SU-DHL-6 (cell line): ENCODE measurements around the gene ANAPC4.

Source experiments
- H2AFZ ChIP-seq: fragments of 200-600 bp; sonication (generic); 2 replicates; pipeline ENCODE4 v1.6.1; 2014; ENCODE audit warnings: low read depth, mild to moderate bottlenecking, moderate library complexity, mixed read lengths, antibody characterized with exemption, low read length; ENCODE audit not compliant: severe bottlenecking
- H3F3A ChIP-seq: fragments of 200-600 bp; shearing (Covaris generic); 2 replicates; pipeline ENCODE4 v1.6.0; 2016; ENCODE audit warnings: antibody characterized with exemption, mild to moderate bottlenecking; ENCODE audit not compliant: insufficient read depth
- H3K27ac ChIP-seq: fragments of 200-600 bp; sonication (generic); 2 replicates; pipeline ENCODE4 v1.5.1; 2016; ENCODE audit warnings: low read depth, mild to moderate bottlenecking, low read length, moderate library complexity, mixed read lengths
- H3K27me3 ChIP-seq: fragments of 200-600 bp; sonication (generic), shearing (Covaris generic); 2 replicates; pipeline ENCODE4 v1.6.0; 2014; ENCODE audit warnings: mild to moderate bottlenecking, low read length
- H3K36me3 ChIP-seq: fragments of 200-600 bp; sonication (generic); 2 replicates; pipeline ENCODE4 v1.6.1; 2014; ENCODE audit warnings: mild to moderate bottlenecking, low read length, mixed read lengths
- H3K4me2 ChIP-seq: fragments of 300-600, 200-600 bp; shearing (Covaris generic), sonication (generic); 2 replicates; pipeline ENCODE4 v1.6.0; 2014; ENCODE audit warnings: low read length, low read depth, mild to moderate bottlenecking; ENCODE audit not compliant: poor library complexity, severe bottlenecking
- H3K4me3 ChIP-seq: fragments of 200-600 bp; sonication (generic); 2 replicates; pipeline ENCODE4 v1.5.1; 2014; ENCODE audit warnings: antibody characterized with exemption, low read length, mild to moderate bottlenecking, mixed read lengths; ENCODE audit not compliant: insufficient read depth, poor library complexity, severe bottlenecking
- H3K79me2 ChIP-seq: fragments of 200-600 bp; sonication (generic); 2 replicates; pipeline ENCODE4 v1.6.1; 2014; ENCODE audit warnings: mild to moderate bottlenecking, low read length, moderate library complexity; ENCODE audit not compliant: insufficient read depth
- H3K9ac ChIP-seq: fragments of 200-600 bp; sonication (generic); 2 replicates; pipeline ENCODE4 v1.7.0; 2014; ENCODE audit warnings: mild to moderate bottlenecking, low read length
- H3K9me2 ChIP-seq: fragments of 200-600 bp; sonication (generic); replicated peaks from 2 replicates; pipeline ENCODE4 v1.6.1; 2014; ENCODE audit warnings: low read length; ENCODE audit not compliant: insufficient read depth
- H3K9me3 ChIP-seq: fragments of 200-600 bp; sonication (generic); 2 replicates; pipeline ENCODE4 v1.6.1; 2014; ENCODE audit warnings: low read length, mixed read lengths; ENCODE audit not compliant: insufficient read depth
- H4K20me1 ChIP-seq: fragments of 200-600 bp; sonication (generic); 2 replicates; pipeline ENCODE4 v1.6.1; 2014; ENCODE audit warnings: low read depth, mild to moderate bottlenecking, antibody characterized with exemption, low read length, moderate library complexity, mixed read lengths
- EZH2phosphoT487 ChIP-seq: fragments of 200-600 bp; sonication (generic), shearing (Covaris generic); conservative IDR thresholded peaks from 2 replicates; pipeline ENCODE4 v1.6.1; 2018; ENCODE audit warnings: mild to moderate bottlenecking, antibody characterized with exemption, low read length, moderate library complexity, mixed read lengths
- TF ChIP-seq, protein P1 (sequence below): fragments of 200-600 bp; sonication (generic); IDR thresholded peaks from one replicate; pipeline ENCODE4 v1.5.1; 2017; ENCODE audit warnings: antibody characterized with exemption, mild to moderate bottlenecking, low read length, moderate library complexity; ENCODE audit not compliant: insufficient read depth, poor library complexity, severe bottlenecking

ANAPC4 gene

DNA sequence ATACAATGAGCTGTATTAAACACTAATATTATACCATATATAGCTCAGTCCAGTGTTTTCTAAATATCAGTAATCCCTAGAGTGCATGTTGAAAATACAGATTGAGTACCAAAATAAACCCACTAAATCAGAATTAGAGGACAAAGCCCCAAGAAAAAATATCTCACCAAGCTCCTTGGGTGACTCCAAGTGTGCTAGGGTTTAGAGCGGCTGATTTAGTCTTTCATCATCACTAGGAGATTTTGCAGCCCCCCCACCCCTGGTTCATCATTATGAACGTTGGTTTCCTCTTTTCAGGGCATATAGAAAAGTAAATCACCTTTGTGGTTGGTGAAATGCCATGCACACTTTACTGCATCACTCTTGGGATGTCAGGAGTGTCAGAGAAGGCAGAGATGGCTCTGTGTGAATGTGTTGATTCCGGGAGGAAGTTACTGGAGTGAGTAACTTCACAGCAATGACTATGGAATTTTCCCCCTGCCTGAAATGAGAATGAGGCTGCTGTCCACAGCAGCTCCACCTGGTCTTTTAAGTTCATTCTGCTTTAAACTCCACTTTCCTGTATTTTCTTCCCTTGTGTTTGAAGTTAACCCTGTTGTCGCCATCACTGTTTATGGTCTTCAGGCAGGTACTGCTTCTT lies 25.2 kb upstream of the ANAPC4 start:
- Histone ChIP-seq H3F3A (no peaks in the 10 kb centered on the region), H3K27me3 (no peaks in the 10 kb centered on the region), H3K9me2 (no peaks in the 10 kb centered on the region), H3K27ac (no peak overlapping the region), H3K4me3 (no peak overlapping the region), H3K4me2 (no peak overlapping the region), H3K36me3 (no peaks in the 10 kb centered on the region; the same call in 1 of the 2 replicates), H3K9me3 (no peaks in the 10 kb centered on the region), H4K20me1 (no peaks in the 10 kb centered on the region), H3K79me2 (no peaks in the 10 kb centered on the region), H2AFZ (no peak overlapping the region), H3K9ac (no peak overlapping the region)
- TF ChIP-seq EZH2phosphoT487, result no peak
- TF ChIP-seq, protein P1, sequence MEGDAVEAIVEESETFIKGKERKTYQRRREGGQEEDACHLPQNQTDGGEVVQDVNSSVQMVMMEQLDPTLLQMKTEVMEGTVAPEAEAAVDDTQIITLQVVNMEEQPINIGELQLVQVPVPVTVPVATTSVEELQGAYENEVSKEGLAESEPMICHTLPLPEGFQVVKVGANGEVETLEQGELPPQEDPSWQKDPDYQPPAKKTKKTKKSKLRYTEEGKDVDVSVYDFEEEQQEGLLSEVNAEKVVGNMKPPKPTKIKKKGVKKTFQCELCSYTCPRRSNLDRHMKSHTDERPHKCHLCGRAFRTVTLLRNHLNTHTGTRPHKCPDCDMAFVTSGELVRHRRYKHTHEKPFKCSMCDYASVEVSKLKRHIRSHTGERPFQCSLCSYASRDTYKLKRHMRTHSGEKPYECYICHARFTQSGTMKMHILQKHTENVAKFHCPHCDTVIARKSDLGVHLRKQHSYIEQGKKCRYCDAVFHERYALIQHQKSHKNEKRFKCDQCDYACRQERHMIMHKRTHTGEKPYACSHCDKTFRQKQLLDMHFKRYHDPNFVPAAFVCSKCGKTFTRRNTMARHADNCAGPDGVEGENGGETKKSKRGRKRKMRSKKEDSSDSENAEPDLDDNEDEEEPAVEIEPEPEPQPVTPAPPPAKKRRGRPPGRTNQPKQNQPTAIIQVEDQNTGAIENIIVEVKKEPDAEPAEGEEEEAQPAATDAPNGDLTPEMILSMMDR, result no peak

DNA sequence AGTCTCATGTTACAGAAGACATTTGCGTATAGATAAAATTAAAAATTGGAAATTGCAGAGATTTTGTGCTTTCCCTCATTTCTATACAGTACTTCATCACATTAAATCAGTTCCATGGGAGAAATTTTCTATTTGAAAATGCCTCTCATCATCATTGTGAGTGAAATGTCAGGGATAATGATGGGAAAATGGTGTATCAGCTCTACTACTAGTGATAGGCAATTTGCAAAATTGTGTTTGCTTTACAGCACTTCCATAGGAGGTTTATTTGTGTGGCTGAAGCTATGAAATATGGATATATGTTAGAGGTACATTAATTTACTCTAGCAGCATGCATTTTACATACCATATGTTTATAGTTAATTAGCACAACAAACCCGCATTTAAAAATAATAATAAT lies 21.0 kb upstream of the ANAPC4 start:
- no peak overlapping the region for H3K27ac ChIP-seq
- H3K27me3 ChIP-seq, result no peaks in the 10 kb centered on the region
- no peak overlapping the region for H3K4me2 ChIP-seq
- H4K20me1 ChIP-seq, result no peaks in the 10 kb centered on the region
- no peaks in the 10 kb centered on the region for H3K9me2 ChIP-seq
- H3K4me3 ChIP-seq, result no peak overlapping the region
- TF ChIP-seq, protein P1, result no peak
- TF ChIP-seq EZH2phosphoT487, result no peak
- H3K9ac ChIP-seq, result no peak overlapping the region
- no peaks in the 10 kb centered on the region for H3K79me2 ChIP-seq
- H2AFZ ChIP-seq, result no peak overlapping the region
- peaks cover 12% of the 10 kb centered on the region; the same call in 1 of the 2 replicates for H3K9me3 ChIP-seq
- H3F3A ChIP-seq, result no peaks in the 10 kb centered on the region
- H3K36me3 ChIP-seq, result no peaks in the 10 kb centered on the region; the same call in 1 of the 2 replicates

DNA sequence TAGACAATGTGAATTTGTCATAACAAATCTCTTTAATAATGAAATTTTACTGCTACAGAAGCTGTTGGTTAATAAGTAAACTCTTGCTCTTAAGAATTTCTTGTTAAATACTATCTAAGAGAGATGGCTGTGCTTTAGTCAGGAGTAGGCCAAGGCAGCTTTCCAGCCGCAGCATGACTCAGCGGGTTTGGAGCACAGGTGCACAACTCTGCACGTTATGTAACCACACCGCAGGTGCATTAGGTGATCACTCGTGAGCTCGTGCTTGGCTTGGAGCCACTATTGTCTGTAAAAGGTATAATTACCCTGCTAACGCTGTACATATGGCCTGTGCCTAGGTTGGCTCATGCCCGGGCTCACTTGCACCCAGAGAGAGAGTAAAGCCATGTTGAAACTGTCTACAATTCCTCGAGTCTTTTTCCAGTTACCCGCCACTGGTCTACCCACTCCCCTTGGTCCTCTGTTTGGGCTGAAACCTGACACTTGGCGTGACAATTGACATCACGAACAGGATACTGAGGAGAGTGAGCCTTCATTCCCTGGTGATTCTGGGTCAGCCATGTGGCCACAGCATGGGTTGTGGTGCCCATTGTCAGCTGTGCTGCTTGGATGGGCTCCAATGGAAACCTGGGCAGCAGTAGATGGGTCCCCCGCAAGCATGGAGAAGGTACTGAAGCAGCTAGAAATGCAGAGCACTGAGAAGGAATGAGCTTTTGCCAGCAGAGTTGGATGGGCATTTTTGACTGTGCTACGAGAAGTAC lies 18.4 kb upstream of the ANAPC4 start:
- H3K27me3 ChIP-seq, result no peaks in the 10 kb centered on the region
- no peak overlapping the region for H2AFZ ChIP-seq
- no peaks in the 10 kb centered on the region for H3K79me2 ChIP-seq
- no peak overlapping the region for H3K9ac ChIP-seq
- no peaks in the 10 kb centered on the region for H3K36me3 ChIP-seq
- no peaks in the 10 kb centered on the region for H4K20me1 ChIP-seq
- H3K4me2 ChIP-seq, result no peak overlapping the region
- H3K9me3 ChIP-seq, result peaks cover 12% of the 10 kb centered on the region; the same call in 1 of the 2 replicates
- H3K9me2 ChIP-seq, result no peaks in the 10 kb centered on the region
- H3K4me3 ChIP-seq, result no peak overlapping the region
- no peaks in the 10 kb centered on the region for H3F3A ChIP-seq
- TF ChIP-seq, protein P1, result no peak
- no peak overlapping the region for H3K27ac ChIP-seq
